ENCODE results near the gene ASAP2.

ASAP2 gene

GRCh38 chr2:9424447-9425164, 218.0 kb downstream of the ASAP2 start:
- Histone ChIP-seq H4K20me1 (ENCODE audit: insufficient read depth, low read length, poor library complexity, severe bottlenecking) (peaks cover 10% of the 10 kb centered on the region), H3K4me1 (ENCODE audit: insufficient read depth, low read length, poor library complexity, severe bottlenecking) (peaks cover 40% of the 10 kb centered on the region), H2AFZ (ENCODE audit: low read length) (no peak overlapping the region), H3K4me2 (ENCODE audit: low read depth, low read length, poor library complexity, severe bottlenecking) (peak overlapping the region; percentile 82), H3K27me3 (ENCODE audit: insufficient read depth, low read length, poor library complexity, severe bottlenecking) (no peaks in the 10 kb centered on the region), H3K9ac (ENCODE audit: low read depth, low read length, poor library complexity, severe bottlenecking) (peak overlapping the region; percentile 98), H3K9me3 (ENCODE audit: insufficient read depth, low read depth, low read length) (no peaks in the 10 kb centered on the region), H3K79me2 (ENCODE audit: insufficient read depth, low read length) (peaks cover 61% of the 10 kb centered on the region), H3F3A (ENCODE audit: low read depth) (no peaks in the 10 kb centered on the region), H3K4me3 (ENCODE audit: low read length, poor library complexity, severe bottlenecking) (peak overlapping the region; percentile 95), H3K36me3 (ENCODE audit: insufficient read depth, low read length) (no peaks in the 10 kb centered on the region), H3K9me2 (replicated peaks; ENCODE audit: low read depth, low read length) (no peaks in the 10 kb centered on the region)
- no peak for TF ChIP-seq EZH2phosphoT487 (IDR thresholded peaks at IDR 0.05; ENCODE audit: borderline replicate concordance)
- TF ChIP-seq CTCF (conservative IDR thresholded peaks at IDR 0.05; ENCODE audit: low read length): no peak

GRCh38 chr2:9428965-9429577, 222.5 kb downstream of the ASAP2 start:
- Histone ChIP-seq H3K36me3 (ENCODE audit: insufficient read depth, low read length) (peaks cover 20% of the 10 kb centered on the region; the same call in 1 of the 2 replicates), H3K4me1 (ENCODE audit: insufficient read depth, low read length, poor library complexity, severe bottlenecking) (peaks cover 23% of the 10 kb centered on the region), H2AFZ (ENCODE audit: low read length) (no peak overlapping the region), H3K9me3 (ENCODE audit: insufficient read depth, low read depth, low read length) (no peaks in the 10 kb centered on the region), H3K4me3 (ENCODE audit: low read length, poor library complexity, severe bottlenecking) (no peak overlapping the region), H3K79me2 (ENCODE audit: insufficient read depth, low read length) (peaks cover 24% of the 10 kb centered on the region), H4K20me1 (ENCODE audit: insufficient read depth, low read length, poor library complexity, severe bottlenecking) (no peaks in the 10 kb centered on the region), H3K9me2 (replicated peaks; ENCODE audit: low read depth, low read length) (no peaks in the 10 kb centered on the region), H3K27me3 (ENCODE audit: insufficient read depth, low read length, poor library complexity, severe bottlenecking) (no peaks in the 10 kb centered on the region), H3F3A (ENCODE audit: low read depth) (no peaks in the 10 kb centered on the region), H3K9ac (ENCODE audit: low read depth, low read length, poor library complexity, severe bottlenecking) (no peak overlapping the region), H3K4me2 (ENCODE audit: low read depth, low read length, poor library complexity, severe bottlenecking) (no peak overlapping the region)
- TF ChIP-seq CTCF (conservative IDR thresholded peaks at IDR 0.05; ENCODE audit: low read length) (no peak), EZH2phosphoT487 (IDR thresholded peaks at IDR 0.05; ENCODE audit: borderline replicate concordance) (no peak)

- Histone ChIP-seq H3K4me1 (ENCODE audit: insufficient read depth, low read length, poor library complexity, severe bottlenecking) (peaks cover 8% of the 10 kb centered on the region), H2AFZ (ENCODE audit: low read length) (no peak overlapping the region), H3K36me3 (ENCODE audit: insufficient read depth, low read length) (peaks cover 27% of the 10 kb centered on the region; the same call in 1 of the 2 replicates), H3K9ac (ENCODE audit: low read depth, low read length, poor library complexity, severe bottlenecking) (no peak overlapping the region), H3K4me3 (ENCODE audit: low read length, poor library complexity, severe bottlenecking) (no peak overlapping the region), H3K27me3 (ENCODE audit: insufficient read depth, low read length, poor library complexity, severe bottlenecking) (no peaks in the 10 kb centered on the region), H3K79me2 (ENCODE audit: insufficient read depth, low read length) (peaks cover 9% of the 10 kb centered on the region), H4K20me1 (ENCODE audit: insufficient read depth, low read length, poor library complexity, severe bottlenecking) (no peaks in the 10 kb centered on the region), H3K9me3 (ENCODE audit: insufficient read depth, low read depth, low read length) (no peaks in the 10 kb centered on the region), H3K9me2 (replicated peaks; ENCODE audit: low read depth, low read length) (no peaks in the 10 kb centered on the region), H3K4me2 (ENCODE audit: low read depth, low read length, poor library complexity, severe bottlenecking) (no peak overlapping the region), H3F3A (ENCODE audit: low read depth) (no peaks in the 10 kb centered on the region)
- TF ChIP-seq CTCF (conservative IDR thresholded peaks at IDR 0.05; ENCODE audit: low read length) (no peak), EZH2phosphoT487 (IDR thresholded peaks at IDR 0.05; ENCODE audit: borderline replicate concordance) (no peak)
Measured at GRCh38 chr2:9430316-9431293, 224.0 kb downstream of the ASAP2 start.
